SHP77 treated with DMSO at 0.1 percent for 48 hours (cell line): Measurements from ENCODE around the gene FAM169A.
"Not testable (repeated sequence)": the region's sequence is repeated elsewhere in the genome, so short reads cannot be mapped to it uniquely, and the experiment has no call there.

Source experiments
- DNase-seq: peaks from one replicate; lab custom pipeline; 2025; lab: John Stamatoyannopoulos, UW

Gene FAM169A

DNA sequence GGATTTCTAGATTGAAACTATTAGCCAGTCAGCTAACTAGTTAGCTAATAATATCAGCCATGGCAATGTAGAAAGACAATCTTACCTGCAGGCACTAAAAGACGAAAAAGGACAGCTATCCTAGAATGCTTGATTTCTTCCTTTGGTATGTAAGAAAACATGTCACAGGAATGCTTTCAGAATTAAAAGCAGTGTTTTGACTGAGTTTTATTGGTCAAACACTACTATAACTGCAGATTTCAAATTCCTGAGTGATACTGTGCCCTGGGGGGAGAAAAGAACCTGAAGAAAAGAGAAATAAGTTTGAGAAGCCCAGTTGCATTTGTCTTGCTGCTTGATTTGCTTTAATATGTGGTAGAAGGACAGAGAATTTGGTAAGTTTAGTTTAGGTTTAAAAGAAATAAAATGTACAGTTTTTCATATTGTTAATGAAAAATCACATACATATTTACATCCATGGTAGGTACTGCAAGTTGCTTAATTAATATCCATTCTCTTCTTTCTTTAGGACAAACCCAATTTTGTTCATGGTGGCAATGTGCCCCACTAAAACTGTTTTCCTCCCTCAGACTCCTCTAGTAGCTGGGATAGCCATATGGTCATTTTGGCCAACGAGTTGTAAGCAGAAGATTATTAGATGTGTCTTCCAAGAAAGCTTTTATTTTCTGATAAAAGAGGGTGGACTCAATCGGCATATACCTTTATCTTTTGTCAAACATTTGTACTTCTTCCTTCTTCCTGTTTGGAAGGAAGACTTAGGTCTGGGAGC lies 4.3 kb upstream of the FAM169A start:
- no peak for DNase-seq

DNA sequence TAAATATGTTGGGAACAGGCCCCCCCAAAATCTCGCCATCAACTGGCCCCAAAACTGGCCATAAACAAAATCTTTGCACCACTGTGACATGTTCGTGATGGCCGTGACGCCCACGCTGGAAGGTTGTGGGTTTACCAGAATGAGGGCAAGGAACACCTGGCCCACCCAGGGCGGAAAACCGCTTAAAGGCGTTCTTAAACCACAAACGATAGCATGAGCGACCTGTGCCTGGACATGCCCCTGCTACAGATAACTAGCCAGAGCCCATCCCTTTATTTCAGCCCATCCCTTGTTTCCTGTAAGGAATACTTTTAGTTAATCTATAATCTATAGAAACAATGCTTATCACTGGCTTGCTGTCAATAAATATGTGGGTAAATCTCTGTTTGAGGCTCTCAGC lies 3.2 kb upstream of the FAM169A start:
- not testable (repeated sequence) for DNase-seq

DNA sequence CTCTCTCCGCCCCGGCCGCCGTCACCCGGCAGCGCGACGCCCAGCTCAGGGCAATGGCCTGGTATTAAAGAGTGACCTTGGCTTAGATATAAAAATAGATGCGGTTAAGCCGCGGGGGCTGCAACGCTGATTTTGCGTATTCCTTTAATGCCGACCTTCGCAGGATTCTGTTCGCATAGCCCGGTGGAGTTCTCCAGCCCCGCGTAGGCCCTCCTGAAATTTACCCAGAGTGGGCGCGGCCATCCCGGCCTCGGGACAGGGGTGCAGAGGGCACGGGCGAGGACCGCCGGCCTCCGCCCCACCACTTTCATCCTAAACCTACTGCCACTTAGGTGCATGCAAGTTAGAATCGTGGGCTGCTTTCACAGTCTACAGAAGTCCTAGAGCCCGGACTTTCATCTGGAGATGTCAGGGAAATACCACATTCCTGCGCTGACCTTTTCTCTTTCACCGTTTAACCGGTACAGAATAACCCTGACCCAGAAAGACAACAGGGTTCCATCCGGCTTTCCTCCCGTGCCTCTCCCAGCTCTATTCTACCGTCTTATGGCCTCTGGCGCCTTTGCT lies 492 bp upstream of the FAM169A start:
- no peak for DNase-seq

DNA sequence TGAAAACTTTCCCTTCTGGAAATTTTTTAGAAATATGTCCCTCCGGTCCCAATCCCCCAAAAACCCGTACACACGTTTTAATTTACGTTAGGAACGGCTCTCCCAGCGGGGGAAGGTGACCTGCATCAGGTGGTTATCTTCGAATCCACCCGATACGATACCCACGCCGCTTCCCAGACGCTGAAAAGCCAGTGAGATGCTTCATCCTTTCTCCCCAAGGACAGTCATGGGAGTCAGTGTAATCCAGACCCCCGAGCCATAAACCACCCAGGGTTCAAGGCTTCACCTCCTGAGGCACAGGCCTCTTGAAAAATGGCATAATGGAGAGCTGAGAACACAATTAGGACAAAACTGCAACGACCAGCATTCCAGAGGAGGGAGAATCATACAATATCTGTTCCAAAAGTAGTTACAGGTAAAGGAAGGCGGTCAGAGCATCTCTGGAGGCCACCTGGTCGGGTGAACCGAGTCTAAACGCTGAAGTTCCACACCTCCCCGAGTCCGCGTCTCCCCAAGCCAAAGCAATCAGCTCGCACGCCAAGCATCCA lies 857 bp downstream of the FAM169A start:
- no peak for DNase-seq

DNA sequence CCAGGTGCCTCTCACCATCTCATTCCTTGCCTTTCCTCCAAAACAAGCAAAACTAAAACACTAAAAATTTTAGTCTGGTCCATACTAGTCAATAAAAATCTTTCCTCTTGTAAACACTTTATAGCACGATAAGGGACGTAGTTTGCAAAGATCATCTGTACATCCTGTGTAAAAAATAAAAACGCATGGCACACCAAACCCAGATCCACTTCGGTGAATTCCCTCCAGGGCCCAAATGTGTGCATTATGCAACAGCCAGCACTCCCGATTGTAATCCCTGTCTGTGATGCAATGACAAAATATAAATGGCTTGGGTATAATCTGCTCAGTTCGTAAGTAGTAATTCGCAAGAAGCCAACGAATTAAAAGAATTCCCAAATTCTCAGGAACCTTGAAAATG lies 1.4 kb downstream of the FAM169A start:
- no peak for DNase-seq

DNA sequence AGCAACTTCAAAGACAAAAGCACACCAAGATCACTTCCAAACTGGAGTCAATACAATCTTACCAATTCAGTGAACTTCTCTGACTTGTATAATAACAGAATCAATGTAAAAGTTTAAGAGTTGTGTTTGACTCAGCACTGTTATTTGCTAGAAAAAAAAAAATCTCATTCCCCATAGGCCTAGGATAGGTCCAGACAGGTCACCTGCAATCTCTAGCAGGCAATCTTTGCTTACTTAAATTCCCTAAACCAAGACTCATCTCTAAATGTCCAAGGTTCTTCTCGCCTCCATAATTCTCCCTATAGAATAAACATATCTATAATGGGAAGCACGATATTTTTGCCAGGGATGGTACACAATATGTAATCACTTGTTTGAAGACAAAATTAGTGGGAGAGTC lies 2.5 kb downstream of the FAM169A start:
- DNase-seq, result no peak

DNA sequence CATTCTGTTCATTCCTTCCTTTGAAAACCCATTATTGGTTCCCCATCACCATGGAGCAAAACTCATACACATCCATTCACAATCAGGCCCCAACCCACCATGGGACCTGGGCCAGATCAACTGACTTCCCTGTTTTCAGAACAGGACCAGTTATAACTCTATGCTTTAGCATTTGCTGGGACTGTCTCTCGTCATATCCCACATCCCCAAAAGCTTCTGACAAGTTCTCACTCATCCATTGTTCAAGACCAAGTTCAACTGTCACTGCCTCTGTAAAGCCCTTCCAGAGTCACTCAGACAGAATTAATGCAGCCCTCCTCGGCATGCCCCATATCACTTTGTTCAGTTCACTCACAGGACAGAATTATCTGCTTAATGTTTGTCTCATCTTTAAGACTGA lies 4.0 kb downstream of the FAM169A start:
- DNase-seq, result no peak

DNA sequence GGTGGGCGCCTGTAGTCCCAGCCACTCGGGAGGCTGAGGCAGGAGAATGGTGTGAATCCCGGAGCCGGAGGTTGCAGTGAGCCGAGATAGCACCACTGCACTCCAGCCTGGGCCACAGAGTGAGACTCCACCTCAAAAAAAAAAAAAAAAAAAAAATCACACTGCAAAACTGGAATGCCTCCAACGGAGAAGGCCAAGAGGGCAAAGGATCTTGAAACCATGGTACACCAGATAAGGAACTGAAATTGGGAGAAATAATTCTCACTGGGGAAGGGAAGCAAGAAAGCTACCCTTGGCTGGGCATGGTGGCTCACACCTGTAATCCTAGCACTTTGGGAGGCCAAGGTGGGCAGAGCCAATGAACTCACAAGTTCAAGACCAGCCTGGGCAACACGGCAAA lies 9.2 kb downstream of the FAM169A start:
- not testable (repeated sequence) for DNase-seq

DNA sequence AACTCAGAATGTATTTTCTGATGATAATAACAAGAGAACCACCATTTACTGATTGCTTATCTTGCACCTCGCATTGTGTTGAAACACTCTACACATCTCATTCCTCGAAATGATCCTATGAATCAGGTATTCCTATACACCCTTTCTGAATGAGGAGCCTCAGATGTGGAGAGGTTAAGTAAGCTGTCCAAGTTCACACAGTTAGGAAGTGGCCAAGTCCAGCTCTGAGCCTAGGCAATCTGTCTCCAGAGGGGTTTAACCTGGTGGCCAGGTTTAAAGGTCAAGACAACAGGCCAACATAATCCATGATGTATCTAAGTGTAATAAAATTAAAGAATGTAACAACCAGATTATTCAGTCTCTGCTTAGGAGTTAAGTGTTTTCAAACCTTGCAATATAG lies 12.9 kb downstream of the FAM169A start:
- DNase-seq, result no peak

DNA sequence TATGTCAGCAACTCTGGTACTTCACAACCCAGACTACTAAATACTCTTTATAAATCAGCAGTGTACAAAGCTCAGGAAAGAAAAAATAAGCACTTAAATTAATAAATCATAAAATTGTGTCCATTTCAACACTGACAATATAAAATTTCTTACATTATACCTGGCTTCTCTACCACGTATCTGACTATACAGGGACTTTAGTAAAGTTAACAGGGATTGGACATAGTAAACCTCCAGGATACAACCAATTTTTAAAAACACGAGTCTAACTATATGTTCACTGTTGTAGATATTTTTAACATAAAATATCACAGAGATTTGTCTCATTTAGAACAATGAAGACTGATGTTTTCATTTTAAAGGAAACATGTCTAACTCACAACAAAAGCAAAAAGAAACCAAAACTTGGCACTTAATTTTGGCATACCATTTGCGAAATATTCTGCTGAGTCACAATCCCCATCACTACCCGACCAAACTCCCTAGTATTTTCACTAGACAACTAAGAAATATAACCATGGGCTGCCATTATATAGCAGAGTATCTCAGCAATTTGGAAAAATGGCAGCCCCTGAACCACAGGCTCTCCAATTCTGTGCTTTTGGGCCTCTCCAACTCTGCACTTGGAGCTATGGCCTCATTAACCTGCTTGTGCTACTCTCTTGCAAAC lies 14.4 kb downstream of the FAM169A start:
- DNase-seq, result no peak

DNA sequence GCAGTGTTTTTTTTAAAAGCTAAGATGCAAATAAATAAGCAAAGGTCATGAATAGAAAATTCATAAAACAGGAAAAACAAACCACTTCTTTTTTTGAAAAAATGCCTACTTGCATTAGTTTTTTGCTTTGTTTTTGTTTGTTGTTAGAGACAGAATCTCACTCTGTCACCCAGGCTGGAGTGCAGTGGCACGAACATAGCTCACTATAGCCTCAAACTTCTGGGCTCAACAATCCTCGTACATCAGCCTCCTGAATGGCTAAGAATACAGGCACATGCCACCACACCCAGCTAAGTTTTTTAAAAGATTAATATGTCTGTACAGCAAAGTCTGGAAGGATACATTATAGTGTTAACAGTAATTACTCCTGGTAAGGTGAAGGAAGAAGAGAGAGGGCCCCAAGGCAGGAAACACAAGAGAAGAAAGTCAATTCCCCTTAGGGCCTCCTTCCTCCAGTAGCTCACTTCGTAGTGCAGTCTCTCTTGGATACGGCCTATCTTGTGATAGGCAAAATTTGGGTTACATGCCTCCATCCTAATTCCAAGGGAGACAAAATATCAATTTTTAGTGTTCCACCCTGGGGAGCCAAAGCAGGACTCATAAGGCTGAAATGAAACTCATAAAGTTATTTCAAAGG lies 15.3 kb downstream of the FAM169A start:
- no peak for DNase-seq

DNA sequence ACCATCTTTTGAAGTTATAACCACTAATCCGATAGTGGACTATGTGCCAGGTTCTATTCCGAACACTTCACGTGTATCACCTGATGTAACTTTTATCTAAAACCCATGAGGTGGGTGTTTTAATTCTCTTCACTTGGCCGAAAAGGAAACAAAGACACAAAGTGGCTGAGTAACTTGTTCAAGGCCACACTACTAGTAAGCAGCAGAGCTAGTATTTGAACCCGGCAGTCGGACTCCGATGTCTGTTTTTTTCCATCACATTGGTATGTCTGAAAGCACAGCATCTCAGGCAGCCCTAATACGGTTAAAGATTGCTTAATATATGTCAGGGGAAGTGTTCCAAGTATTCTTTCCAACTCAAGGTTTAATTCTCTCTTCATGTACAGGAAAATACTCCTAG lies 16.2 kb downstream of the FAM169A start:
- DNase-seq, result no peak

DNA sequence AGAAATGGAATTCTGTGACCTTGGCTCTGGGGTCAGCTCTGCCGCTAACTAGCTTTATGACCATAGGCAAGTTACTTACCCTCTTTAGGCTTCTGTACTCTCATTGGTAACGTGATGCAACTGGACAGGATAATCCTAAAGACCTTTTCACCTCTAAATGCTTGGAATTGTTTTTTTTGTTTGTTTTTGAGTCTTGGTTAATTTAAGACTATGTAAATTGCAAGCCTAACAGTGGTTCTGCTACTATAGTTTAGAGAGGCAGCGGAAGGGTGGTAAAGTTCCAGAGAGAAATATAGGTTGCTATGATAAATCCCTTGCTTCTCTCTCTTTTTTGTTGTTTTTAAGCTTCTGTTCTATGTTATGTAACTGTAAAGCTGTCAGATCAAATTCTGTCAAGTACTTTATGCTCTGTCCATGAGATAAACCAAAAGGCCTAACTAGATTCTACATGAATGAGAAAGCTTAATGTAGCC lies 17.6 kb downstream of the FAM169A start:
- no peak for DNase-seq

DNA sequence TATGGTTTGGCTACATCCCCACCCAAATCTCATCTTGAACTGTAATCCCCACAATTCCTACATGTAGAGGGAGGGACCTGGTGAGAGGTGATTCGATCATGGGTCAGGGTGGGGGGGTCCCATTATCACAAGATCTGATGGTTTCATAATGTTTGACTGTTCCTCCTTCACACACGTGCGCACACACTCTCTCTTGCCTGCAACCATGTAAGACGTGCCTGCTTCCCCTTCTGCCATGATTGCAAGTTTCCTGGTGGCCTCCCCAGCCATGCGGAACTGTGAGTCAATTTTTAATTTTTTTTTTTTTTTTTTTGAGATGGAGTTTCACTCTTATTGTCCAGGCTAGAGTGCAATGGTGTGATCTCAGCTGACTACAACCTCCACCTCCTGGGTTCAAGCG lies 27.0 kb downstream of the FAM169A start:
- DNase-seq, result no peak

DNA sequence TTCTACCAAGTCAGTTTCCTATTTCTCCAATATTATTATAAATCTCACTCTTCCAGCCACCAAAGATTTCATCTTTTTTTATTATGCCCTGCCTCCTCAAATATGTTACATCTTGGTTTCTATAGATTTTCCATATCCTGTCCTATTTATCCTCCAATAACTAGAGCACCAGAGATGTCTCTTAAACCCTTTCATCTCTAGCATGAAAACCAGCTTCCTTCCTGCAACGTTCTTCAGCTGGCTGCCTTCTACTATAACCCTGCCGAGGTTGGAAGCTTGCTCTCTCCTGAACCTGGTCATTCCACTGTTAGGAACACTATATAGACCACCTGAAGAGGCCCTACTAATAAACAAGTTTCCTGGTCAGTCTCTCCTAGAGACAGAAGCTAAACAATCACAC lies 27.9 kb downstream of the FAM169A start:
- no peak for DNase-seq

DNA sequence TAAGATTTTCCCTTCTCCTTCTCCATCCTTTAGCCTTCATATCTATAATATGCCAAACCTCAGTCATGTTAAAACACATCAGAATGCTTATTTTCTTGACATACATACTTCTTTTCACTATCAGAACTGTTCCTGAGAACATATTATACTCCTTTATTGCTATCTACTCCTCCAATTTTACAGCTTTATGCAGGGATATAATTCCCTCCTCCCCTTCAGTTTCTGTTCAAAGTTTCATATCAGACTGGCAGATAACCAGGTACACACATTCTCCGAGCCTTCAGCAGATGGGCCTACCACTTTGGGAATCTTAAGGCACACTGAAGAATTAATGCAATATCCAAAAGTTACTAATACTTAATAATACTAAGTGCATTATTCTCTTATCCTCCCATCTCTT lies 29.1 kb downstream of the FAM169A start:
- DNase-seq, result no peak

DNA sequence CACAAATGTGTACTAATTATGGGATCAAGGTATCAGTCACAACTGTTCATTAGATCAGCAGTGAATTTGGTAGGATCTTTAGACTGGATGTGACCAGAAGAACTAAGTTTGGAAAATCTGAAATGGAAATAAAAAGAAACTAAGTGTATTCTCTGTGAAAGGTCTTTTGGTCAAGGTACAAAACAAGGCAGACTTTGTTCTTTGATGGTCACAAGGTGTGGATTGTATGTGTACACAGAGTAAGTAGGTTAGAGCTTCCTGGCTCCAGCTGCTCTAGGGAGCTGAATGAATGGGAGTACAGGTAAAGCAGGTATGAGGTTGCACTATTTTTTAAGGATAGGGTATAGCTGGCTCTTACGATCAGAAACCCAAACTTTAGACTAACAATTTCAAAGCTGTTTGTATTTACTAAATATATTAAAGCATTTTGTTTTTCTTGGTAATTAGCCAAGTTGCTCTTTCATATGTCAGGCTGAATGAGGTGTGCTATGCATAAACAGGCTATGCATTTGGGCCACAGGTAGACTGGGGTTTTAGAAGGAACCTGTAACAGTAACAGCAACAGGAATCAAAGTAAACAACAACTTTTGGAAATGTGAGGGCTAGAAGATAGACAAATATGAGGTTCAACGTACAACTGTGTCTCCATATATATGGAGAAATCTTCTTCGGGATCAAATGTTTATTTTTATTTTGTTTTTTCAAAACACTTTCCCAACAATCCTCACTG lies 32.5 kb downstream of the FAM169A start:
- no peak for DNase-seq

DNA sequence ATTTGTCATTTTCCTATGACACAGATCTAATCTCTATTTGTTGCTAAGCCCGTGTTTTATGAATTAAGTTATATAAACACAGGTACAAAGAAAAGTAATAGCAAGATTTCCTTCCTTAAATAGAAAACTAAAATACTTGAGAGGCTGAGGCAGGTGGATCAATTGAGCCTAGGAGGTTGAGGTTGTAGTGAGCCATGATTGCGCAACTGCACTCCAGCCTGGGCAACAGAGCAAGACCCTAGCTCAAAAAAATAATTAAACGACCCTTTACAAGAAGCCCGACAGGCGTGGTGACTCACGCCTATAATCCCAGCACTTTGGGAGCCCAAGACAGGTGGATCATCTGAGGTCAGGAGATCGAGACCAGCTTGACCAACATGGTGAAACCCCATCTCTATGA lies 36.8 kb downstream of the FAM169A start:
- DNase-seq, result no peak

DNA sequence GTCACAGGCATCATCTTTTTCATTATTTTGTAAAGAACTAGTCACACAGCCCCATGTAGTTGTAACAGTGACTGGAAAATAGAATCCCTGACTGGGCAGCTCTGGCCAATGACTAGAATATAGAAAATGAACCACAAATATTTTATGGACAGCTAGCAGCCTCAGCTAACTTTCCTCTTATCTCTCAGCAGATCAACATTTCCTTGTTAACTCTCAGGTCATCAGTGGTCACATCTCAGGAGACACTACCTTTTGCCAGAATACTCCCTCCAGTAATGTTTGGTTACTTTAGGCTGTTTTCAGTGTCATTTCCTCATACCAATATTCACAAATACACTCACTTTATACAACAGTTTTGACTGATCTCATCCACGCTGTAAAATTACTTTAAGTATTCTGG lies 43.9 kb downstream of the FAM169A start:
- DNase-seq, result no peak

DNA sequence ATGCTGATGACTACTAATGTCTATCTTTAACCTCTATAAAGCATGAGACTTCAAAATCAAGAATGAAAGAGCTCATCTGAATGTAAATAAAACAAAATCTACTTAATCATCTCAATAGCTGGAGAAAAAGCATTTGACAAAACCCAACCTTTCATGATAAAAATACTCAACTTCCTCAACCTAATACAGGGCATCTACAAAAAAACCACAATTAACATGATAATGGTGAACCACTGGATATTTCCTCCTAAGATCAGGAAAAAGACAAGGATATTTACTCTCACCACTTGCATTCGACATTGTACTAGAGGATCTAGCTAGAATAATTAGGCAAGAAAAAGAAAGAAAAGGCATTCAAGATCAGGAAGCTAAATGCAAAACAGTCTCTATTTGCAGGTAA lies 49.3 kb downstream of the FAM169A start:
- no peak for DNase-seq

DNA sequence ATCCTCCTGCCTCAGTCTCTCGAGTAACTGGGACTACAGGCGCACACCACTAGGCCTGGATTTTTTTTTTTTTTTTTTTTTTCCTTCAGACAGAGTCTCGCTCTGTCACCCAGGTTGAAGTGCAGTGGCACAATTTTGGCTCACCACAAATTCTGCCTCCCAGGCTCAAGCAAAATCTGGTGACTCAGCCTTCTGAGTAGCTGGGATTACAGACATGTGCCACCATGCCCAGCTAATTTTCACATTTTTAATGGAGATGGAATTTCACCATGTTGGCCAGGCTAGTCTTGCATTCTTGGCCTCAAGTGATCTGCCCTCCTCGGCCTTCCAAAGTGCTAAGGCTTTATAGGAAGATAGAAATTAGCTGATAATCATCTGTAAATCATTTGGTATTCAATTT lies 55.3 kb downstream of the FAM169A start:
- no peak for DNase-seq

DNA sequence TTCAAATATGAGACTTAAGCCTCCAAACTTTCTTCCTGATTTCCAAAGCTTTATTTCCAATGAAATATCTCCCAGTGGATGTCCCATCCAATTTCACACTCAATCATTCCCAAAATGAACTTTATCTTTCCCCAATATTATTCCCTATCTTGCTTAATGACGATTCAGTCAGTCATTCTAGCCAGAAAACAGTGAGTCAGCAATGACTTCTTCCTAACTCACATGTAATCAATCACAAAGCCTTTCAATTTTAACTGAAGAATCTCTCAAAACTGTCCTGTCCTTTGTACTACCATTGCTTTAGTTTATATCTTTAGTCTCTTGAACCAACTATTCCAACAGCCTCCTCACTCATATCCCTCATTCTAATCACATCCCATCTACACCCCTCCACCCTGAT lies 64.2 kb downstream of the FAM169A start:
- no peak for DNase-seq
